ENCODE data around the gene ACAN.

Gene ACAN

GRCh38 chr15:88880944-88881740 is 77.9 kb downstream of the ACAN start:
- no peak for DNase-seq

GRCh38 chr15:88881775-88882174 is 78.5 kb downstream of the ACAN start:
- no peak for DNase-seq

GRCh38 chr15:88882785-88883184 is 79.5 kb downstream of the ACAN start:
- DNase-seq = no peak

GRCh38 chr15:88887068-88887580 is 83.9 kb downstream of the ACAN start:
- DNase-seq = no peak

GRCh38 chr15:88888719-88889118 is 85.5 kb downstream of the ACAN start:
- no peak for DNase-seq

DNA sequence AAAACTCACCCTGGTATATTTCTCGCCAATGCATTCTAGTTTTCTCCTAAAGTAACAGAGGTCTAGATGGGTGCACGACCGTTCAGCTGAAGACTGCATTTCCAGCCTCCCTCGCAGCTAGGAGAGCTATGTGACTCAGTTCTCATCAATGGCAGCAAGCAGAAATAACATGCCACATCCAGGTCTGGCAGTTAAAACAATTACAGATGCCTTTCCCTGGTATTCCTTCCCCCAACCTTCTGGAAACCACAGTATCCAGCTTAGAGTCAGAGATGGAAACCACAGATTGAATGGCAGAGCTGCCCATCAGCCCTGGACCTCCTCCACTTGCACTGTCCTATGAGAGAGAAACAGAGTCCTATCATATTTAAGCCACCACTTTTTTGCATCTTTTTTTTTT is 87.3 kb downstream of the ACAN start:
- no peak for DNase-seq

GRCh38 chr15:88891540-88892254 is 88.5 kb downstream of the ACAN start:
- DNase-seq = no peak

DNA sequence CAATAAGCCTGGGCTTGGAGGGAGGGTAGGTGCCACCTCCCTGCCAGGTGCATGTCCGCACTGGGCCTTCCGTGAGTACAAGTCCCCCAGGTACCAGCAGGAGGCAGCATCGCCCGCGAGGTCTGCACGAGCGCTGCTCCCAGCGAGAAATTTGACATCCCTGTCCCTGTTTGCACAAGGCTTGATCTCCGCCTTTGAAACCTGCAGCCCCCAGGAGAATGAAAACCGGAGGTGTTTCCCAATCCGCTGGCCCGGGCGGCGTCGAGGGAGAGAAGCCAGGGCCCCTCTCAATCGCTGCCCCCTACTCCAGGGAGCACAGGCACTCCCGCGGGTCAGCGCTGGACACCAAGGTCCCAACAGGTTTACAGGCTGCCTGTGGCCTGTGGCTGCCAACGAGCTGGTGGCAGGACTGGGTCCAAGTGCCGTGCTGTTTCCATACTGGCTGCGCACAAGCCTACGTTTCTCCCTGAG is 91.1 kb downstream of the ACAN start:
- no peak for DNase-seq

GRCh38 chr15:88894819-88895767 is 91.9 kb downstream of the ACAN start, which contains the start of gene HAPLN3:
HAPLN3 (minus strand) TSS chr15:88895544; CDS start chr15:88887298, 8,246 bp downstream.
- no peak for DNase-seq

GRCh38 chr15:88896333-88897033 is 93.2 kb downstream of the ACAN start:
- DNase-seq = no peak

DNA sequence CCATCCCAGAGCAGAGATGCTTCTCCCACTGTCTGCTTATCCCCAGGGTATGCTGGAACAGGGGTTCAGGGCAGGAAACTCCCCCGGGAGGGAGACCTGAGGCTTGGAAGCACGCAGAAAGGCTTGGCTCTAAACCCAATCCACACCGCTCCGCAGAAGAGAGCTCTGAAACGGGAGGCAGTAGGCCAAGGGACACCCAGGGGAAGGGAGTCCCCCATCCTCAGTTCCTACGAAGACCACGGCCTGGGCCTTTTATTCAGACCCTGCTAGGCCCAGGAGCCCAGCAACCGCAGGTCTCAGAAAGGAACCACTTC is 93.9 kb downstream of the ACAN start:
- no peak for DNase-seq

- no peak for DNase-seq
These were observed 94.4 kb downstream of the ACAN start for GRCh38 chr15:88897456-88898194.

- DNase-seq = no peak
These were observed 95.5 kb downstream of the ACAN start for GRCh38 chr15:88898736-88899135.

GRCh38 chr15:88899251-88899650 is 96.0 kb downstream of the ACAN start:
- DNase-seq = no peak

GRCh38 chr15:88900309-88900981 is 97.2 kb downstream of the ACAN start:
- DNase-seq = no peak

DNA sequence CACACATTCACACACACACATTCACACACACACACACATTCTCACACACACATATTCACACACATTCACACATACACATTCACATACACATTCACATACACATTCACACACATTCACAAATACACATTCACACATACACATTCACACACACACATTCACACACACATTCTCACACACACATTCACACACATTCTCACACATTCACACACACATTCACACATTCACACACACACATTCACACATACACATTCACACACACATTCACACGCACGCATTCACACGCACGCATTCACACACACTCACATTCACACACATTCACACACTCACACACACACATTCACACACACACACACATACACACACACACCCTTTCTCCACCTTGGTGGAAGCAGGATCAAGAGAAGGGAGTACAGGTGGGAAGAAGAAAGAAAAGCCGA is 97.8 kb downstream of the ACAN start:
- DNase-seq = no peak

DNA sequence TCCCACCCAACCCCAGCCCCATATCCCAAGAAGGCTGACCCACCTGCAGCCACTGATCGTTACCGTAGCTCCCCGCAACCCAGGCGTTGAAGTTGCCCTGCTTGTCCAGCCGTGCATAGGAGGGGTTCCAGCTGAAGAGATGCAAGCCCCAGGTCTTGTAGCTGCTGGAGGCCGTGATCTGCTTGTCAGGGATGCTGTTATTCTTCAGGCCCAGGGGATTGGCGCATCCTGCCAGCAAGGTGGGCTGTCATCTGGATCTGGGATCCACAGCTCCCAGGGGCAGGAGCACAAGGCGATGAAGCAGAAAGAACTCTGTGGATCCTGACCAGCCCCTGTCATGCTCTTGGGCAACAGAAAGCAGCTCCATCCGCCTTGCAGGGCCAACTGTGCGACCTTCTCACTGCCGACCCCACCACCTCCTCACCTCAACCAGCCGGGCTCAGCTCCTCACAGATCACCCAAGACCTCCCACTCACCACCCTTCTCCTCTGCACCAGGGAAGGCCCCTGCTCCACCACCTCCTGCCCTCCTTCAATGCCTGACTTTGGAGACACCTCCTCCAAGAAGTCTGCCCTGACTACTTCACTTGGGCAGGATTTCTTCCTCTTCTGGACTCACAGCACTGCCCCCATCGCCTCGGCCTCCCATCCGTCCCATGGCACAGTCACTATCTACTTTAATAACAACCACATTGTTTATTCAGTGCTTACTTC is 98.4 kb downstream of the ACAN start:
- DNase-seq = no peak

- DNase-seq = no peak
These were observed 99.1 kb downstream of the ACAN start for GRCh38 chr15:88902221-88902835.

- DNase-seq = no peak
These were observed 99.6 kb downstream of the ACAN start for GRCh38 chr15:88902846-88903245.

DNA sequence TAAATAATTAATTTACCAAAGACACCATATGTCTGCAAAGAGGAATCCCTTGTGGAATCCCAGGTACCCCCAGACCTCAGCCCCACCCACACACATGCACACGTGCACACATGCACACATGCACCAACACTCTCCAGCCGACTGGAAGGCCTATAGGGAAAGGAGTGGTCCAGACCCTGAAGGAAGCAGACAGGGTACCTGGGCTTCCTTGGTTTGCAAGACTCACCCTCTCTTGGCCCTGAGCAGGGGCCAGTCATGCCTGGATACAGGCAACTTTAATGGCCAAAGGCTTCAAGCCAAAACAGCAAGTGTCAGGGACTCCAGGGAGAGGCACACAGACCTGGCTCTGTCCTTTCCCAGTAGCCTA is 101.0 kb downstream of the ACAN start:
- DNase-seq = no peak
